ENCODE results near the gene C4orf50. TPM values are rescaled to one million over a fixed set of nuclear protein-coding genes. Genes with fewer than 3 reads are reported as not detected.

The C4orf50 gene
- total RNA-seq, 2 donors from 2014 or later = 0.14 to 0.95 TPM

DNA sequence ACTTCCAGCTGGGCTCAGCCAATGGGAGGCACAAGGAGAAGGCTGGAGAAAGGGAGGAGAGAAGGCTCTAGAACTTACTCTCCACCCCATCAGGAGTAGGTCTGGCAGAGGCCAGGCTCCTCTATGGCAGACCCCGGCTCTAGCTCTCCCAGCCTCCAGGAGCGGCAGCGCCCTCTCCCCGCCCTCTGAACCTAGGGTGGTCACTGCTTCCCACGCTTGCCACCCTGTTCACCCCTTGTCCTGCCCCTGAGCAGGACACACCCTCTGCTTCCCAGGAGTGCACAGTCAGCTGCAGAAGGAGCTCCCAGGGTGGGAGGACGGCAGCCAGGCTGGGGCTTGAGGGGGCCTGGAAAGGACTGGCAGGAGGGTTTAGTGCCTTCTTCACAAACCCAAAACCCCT lies 72.3 kb downstream of the C4orf50 start:
- no peak for DNase-seq
- no peak for ATAC-seq (replicated peaks in 1 of 2)
- H3K4me1 Mint-ChIP-seq (ENCODE audit: low read depth) = no peaks in the 10 kb centered on the region

DNA sequence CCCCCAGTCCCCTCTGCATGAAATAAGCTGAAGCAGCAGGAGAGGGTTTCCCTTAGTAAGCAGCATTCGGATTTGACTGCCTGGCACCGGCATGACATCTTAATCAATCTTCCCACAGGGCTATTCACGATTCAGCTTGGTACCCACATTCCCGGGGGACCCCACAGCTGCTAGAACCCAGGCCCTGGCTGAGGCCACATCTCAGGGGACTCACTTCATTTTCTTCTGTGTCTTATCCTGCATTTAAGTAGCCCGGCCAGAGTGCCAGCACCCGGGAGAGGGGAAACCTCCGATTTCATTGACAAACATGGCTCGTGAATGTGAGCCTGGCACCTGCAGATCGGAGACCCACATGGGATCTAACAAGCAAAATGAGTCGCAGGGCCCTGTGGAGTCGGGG lies 73.1 kb downstream of the C4orf50 start:
- H3K4me1 Mint-ChIP-seq (ENCODE audit: low read depth) = no peaks in the 10 kb centered on the region
- H3K9me3 Mint-ChIP-seq = peaks cover 0 to 4% of the 10 kb centered on the region in 2 donors
- ATAC-seq (replicated peaks in 1 of 2) (no peak), DNase-seq (no peak)
- no peak overlapping the region for H3K27ac Mint-ChIP-seq
- H3K4me3 Mint-ChIP-seq = no peak overlapping the region
- H3K36me3 Mint-ChIP-seq (ENCODE audit: insufficient read depth in 2 of 2) = peaks cover 0 to 1% of the 10 kb centered on the region in 2 donors
- no peaks in the 10 kb centered on the region for H3K27me3 Mint-ChIP-seq (ENCODE audit: low read depth)

More for the DNA sequence above, 72.3 kb downstream of the C4orf50 start:
- Mint-ChIP-seq H3K36me3 (ENCODE audit: insufficient read depth in 2 of 2) (peaks cover 0 to 1% of the 10 kb centered on the region in 2 donors), H3K9me3 (peaks cover 0 to 4% of the 10 kb centered on the region in 2 donors), H3K27me3 (ENCODE audit: low read depth) (no peaks in the 10 kb centered on the region), H3K27ac (no peak overlapping the region), H3K4me3 (no peak overlapping the region)

DNA sequence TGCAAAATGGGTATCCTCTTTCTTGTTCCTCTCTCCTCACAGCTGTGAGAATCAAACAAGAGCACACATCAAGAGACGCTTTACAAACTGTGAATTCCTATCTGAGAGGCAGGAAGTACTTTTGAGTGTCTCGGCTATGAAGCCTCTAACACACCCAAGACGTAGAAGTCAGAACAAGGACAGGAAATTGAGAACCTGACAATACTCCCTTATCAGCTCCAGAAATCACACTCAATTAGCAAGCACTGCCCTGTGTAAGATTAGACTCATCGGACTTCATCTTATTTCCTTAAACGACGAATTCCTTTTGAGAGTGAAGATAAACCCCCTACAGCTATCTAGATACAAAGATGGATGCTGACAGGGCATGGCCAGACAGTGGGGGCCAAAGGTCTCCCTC lies 74.7 kb downstream of the C4orf50 start:
- H3K36me3 Mint-ChIP-seq (ENCODE audit: insufficient read depth in 2 of 2) = peaks cover 0 to 1% of the 10 kb centered on the region in 2 donors
- H3K27me3 Mint-ChIP-seq (ENCODE audit: low read depth) = no peaks in the 10 kb centered on the region
- H3K9me3 Mint-ChIP-seq = peaks cover 0 to 2% of the 10 kb centered on the region in 2 donors
- no peak overlapping the region for H3K4me3 Mint-ChIP-seq
- H3K27ac Mint-ChIP-seq = no peak overlapping the region
- ATAC-seq (replicated peaks in 1 of 2) = no peak
- H3K4me1 Mint-ChIP-seq (ENCODE audit: low read depth) = no peaks in the 10 kb centered on the region
- DNase-seq = no peak

DNA sequence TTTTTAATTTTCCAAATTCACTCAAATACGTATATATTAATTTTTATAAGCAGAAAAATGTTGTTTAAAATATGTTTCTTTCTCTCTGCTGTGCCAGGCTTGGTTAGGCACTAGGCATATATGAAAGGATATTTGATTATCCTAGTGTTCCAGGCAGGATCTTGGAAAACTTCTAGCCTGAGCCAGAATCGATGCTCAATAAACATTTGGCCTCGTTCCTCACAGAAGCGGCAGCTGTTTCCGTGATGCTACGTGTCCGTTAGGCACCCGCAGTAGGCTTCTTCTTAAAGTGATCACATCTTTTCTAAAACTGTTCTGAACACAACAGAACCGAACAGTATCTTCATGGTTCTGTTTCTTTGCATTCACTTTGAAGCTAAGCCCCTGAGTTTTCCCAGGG lies 75.3 kb downstream of the C4orf50 start:
- no peaks in the 10 kb centered on the region for H3K27me3 Mint-ChIP-seq (ENCODE audit: low read depth)
- H3K4me1 Mint-ChIP-seq (ENCODE audit: low read depth) = no peaks in the 10 kb centered on the region
- H3K36me3 Mint-ChIP-seq (ENCODE audit: insufficient read depth in 2 of 2) = peaks cover 0 to 1% of the 10 kb centered on the region in 2 donors
- DNase-seq (no peak), ATAC-seq (replicated peaks in 1 of 2) (no peak)
- peaks cover 0 to 2% of the 10 kb centered on the region in 2 donors for H3K9me3 Mint-ChIP-seq
- no peak overlapping the region for H3K27ac Mint-ChIP-seq
- no peak overlapping the region for H3K4me3 Mint-ChIP-seq

DNA sequence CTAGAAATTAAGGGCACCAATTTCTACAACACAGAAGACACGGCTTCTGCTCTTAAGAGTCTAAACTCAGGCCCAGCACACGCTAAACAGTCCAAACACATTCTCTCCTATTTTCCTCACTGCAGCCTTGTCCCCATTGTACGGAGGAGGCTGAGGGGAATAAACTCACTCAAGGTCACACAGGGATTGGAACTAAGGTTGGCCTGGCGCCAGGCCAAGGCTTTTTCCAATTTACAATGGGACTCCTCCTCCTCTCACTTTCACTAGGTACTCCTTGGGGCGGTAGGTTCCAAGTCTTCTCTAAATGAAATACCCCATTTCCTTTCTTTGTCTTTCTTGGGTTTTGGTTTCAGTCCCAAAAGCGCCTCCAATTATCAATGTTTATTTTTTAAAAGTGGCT lies 76.6 kb downstream of the C4orf50 start:
- Mint-ChIP-seq H3K4me1 (ENCODE audit: low read depth) (no peaks in the 10 kb centered on the region), H3K4me3 (no peak overlapping the region), H3K36me3 (ENCODE audit: insufficient read depth in 2 of 2) (no peaks in the 10 kb centered on the region), H3K9me3 (peaks cover 0 to 2% of the 10 kb centered on the region in 2 donors), H3K27me3 (ENCODE audit: low read depth) (no peaks in the 10 kb centered on the region), H3K27ac (no peak overlapping the region)
- DNase-seq (no peak), ATAC-seq (replicated peaks in 1 of 2) (no peak)

DNA sequence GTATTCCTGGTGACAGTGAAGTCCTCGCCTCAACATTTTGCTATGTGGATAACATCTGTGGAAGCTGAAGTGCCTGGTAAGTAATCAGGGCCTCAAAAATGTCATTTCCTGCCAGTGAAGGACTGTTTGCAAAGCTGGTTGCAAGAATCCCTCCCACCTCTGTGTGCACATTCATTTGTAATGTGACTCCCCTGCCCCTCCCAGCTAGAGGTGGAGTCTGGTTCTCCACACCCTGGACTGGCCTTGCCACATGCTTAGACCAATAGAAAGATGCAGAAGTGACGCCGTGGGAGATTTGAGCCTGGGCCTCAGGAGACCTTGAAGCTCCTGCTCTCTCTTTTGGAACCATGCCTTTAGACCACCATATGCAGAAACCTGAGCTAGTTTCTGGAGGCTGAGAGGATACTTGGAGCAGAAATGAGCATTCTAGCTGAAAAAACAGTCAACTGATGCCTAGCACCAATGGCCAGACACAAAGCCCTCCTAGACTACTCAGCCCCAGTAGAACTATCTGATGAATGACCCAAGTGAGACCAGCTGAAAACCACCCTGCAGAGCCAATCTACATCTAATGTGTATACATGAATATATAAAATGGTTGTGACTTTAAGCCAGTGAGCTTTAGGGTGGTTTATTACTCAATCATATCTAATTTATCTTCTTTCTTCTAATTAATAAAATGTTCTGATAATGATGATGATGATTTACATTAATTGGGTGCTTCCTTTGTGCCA lies 77.6 kb downstream of the C4orf50 start:
- Mint-ChIP-seq H3K36me3 (ENCODE audit: insufficient read depth in 2 of 2) (no peaks in the 10 kb centered on the region), H3K4me3 (no peak overlapping the region), H3K9me3 (peaks cover 0 to 2% of the 10 kb centered on the region in 2 donors), H3K27ac (no peak overlapping the region), H3K27me3 (ENCODE audit: low read depth) (no peaks in the 10 kb centered on the region), H3K4me1 (ENCODE audit: low read depth) (no peaks in the 10 kb centered on the region)
- no peak for DNase-seq
- no peak for ATAC-seq (replicated peaks in 1 of 2)

DNA sequence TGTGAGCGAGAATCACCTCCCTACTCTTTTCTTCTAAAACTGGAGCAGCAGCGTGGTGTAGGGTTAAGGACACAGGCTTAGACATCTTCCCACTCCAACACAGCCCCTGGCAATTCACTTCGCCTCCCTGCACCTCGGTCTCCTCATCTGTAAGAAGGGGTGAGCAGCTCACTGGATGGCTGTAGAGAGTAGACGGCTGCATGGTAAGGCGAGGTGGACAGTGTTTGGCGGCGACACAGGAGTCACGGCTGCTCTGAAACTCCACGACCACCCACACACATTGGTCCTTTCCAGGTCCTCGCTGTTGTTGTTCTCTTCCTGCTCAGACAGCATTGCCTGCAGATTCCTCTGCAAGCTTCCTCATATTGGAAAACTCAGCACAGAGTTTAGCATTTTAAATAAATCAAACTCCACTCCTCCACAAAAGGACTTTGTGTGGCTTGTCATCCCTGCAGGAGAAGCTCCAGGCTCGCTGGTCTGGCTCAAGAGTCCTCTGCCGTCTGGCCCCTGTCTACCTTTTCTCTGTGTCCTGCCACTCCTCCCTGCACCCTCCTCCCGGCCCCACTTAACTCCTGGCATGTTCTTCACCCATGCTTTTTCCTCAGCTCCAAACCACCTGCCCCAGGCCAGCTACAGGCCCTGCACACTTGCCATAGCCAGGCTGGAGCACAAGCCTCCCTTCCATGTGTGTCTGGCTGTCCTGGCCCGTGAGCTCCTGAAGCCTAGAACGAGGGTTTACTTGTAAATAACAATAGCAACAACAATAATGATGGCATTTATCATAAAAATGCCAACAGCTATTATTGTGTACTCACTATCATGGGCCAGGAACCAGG lies 84.0 kb downstream of the C4orf50 start:
- no peaks in the 10 kb centered on the region for H3K9me3 Mint-ChIP-seq
- no peak overlapping the region for H3K27ac Mint-ChIP-seq
- H3K36me3 Mint-ChIP-seq (ENCODE audit: insufficient read depth in 2 of 2) = no peaks in the 10 kb centered on the region
- DNase-seq (no peak), ATAC-seq (replicated peaks in 1 of 2) (no peak)
- no peaks in the 10 kb centered on the region for H3K4me1 Mint-ChIP-seq (ENCODE audit: low read depth)
- H3K27me3 Mint-ChIP-seq (ENCODE audit: low read depth) = peaks cover 11% of the 10 kb centered on the region
- H3K4me3 Mint-ChIP-seq = no peak overlapping the region

DNA sequence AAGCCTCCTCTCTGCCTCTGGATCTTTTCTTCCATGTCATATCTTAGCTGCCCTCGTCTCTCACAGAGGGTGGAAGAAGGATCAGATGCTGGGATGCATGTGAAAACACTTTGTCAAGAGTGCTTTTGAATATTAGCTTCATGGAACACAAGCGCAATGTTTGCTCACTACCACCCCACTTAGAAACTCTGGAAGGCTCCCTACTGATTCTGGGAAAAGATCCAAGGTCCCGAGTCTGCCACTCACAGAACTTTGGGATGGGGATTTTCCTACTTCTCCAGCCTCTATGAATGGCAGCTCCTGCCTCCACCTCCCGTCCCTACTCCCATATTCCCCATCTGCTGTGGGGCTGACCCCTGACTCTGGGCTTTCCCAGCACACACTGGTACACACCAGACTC lies 85.1 kb downstream of the C4orf50 start:
- ATAC-seq (replicated peaks in 1 of 2) = no peak
- Mint-ChIP-seq H3K27me3 (ENCODE audit: low read depth) (peaks cover 11% of the 10 kb centered on the region), H3K9me3 (no peaks in the 10 kb centered on the region), H3K36me3 (ENCODE audit: insufficient read depth in 2 of 2) (no peaks in the 10 kb centered on the region), H3K27ac (no peak overlapping the region), H3K4me3 (no peak overlapping the region), H3K4me1 (ENCODE audit: low read depth) (no peaks in the 10 kb centered on the region)
- no peak for DNase-seq

DNA sequence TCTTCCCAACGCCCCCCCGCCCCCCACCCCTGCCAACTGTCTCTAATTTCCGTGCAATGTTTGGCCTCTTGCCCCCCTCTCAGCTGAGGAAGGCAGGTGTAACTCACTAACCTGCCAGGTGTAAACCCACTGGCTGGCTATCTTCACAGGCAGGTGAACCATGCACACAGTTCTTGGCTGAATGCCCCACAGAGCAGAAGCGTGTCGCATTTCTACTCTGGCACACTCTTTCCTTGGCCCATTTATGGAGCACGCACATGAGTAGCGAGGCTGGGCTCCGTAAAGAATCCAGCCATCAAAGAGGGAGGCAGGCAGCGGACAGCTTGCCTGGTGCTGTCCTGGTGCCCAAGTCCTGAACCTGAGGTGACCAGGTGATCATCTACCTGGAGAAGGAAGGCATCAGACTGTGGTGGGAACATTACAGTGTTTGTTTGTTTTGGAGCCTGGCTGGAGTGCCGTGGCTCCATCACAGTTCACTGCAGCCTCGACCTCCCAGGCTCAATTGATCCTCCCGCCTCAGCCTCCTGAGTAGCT lies 86.1 kb downstream of the C4orf50 start:
- Mint-ChIP-seq H3K4me1 (ENCODE audit: low read depth) (no peaks in the 10 kb centered on the region), H3K4me3 (no peak overlapping the region), H3K27me3 (ENCODE audit: low read depth) (peaks cover 11% of the 10 kb centered on the region), H3K27ac (no peak overlapping the region), H3K9me3 (no peaks in the 10 kb centered on the region), H3K36me3 (ENCODE audit: insufficient read depth in 2 of 2) (no peaks in the 10 kb centered on the region)
- DNase-seq (no peak), ATAC-seq (replicated peaks in 1 of 2) (no peak)

DNA sequence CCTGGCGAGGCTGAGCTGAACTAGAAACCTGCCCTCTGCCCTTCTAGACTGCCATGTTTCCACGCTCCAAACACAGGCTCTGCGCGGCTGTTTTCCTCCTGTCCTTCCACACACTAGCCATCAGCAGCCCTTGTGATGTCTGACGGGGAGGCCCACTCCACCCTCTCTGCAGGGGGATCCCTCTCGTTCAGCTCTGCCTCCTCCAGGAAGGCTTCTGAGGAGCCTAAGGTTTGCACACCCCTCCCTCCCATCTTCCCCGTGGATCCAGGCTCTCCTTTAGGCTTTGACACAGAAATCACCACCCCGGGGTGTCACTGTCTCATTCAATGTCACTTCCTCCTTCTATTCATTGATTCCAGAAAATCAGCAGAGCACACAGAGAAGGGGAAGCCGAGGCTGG lies 86.7 kb downstream of the C4orf50 start:
- no peaks in the 10 kb centered on the region for H3K9me3 Mint-ChIP-seq
- DNase-seq (no peak), ATAC-seq (replicated peaks in 1 of 2) (no peak)
- no peak overlapping the region for H3K27ac Mint-ChIP-seq
- H3K4me3 Mint-ChIP-seq = no peak overlapping the region
- H3K4me1 Mint-ChIP-seq (ENCODE audit: low read depth) = no peaks in the 10 kb centered on the region
- H3K36me3 Mint-ChIP-seq (ENCODE audit: insufficient read depth in 2 of 2) = no peaks in the 10 kb centered on the region
- H3K27me3 Mint-ChIP-seq (ENCODE audit: low read depth) = peaks cover 11% of the 10 kb centered on the region

DNA sequence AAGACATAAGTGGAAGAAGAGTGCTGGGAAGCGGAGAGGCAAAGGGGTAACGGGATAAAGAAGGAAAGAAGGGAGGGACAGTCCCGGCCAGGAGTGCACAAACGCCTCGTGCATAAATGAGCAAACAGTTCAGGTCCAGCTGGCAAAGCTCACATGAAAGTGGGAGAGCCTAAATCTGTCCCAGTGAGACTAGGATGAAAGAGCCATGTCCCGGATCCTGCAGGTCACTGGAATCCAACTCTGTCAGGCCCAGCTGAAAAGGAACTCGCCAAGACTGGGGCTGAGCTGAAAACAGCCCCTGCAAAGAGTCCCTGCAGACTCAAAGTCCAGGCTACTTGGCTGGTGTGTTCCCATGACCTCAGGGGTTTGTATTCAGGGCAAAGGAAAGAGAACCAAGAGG lies 87.4 kb downstream of the C4orf50 start:
- no peak for ATAC-seq (replicated peaks in 1 of 2)
- Mint-ChIP-seq H3K4me1 (ENCODE audit: low read depth) (no peaks in the 10 kb centered on the region), H3K27ac (no peak overlapping the region), H3K4me3 (no peak overlapping the region), H3K9me3 (no peaks in the 10 kb centered on the region), H3K27me3 (ENCODE audit: low read depth) (peaks cover 11% of the 10 kb centered on the region), H3K36me3 (ENCODE audit: insufficient read depth in 2 of 2) (no peaks in the 10 kb centered on the region)
- no peak for DNase-seq

DNA sequence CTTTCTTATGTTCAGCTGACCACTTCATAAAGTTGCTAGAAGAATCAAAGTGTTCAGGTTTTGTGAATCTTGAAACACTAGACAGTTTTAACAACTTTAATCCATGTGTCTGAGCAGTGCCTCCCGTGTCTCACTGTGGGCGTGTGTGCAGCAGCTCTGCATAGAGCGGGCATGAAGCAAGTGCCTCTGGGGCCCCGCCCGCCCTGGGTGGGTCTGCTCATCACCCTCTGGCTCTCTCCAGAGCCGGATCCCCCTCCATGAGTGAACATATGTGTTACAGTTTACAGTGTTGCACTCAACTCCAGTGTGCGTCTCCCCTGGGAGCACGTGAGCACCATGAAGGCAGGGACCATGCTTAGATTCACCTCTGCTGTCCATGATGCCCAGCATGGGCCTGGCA lies 87.8 kb downstream of the C4orf50 start:
- no peak overlapping the region for H3K27ac Mint-ChIP-seq
- peaks cover 11% of the 10 kb centered on the region for H3K27me3 Mint-ChIP-seq (ENCODE audit: low read depth)
- no peak for ATAC-seq (replicated peaks in 1 of 2)

DNA sequence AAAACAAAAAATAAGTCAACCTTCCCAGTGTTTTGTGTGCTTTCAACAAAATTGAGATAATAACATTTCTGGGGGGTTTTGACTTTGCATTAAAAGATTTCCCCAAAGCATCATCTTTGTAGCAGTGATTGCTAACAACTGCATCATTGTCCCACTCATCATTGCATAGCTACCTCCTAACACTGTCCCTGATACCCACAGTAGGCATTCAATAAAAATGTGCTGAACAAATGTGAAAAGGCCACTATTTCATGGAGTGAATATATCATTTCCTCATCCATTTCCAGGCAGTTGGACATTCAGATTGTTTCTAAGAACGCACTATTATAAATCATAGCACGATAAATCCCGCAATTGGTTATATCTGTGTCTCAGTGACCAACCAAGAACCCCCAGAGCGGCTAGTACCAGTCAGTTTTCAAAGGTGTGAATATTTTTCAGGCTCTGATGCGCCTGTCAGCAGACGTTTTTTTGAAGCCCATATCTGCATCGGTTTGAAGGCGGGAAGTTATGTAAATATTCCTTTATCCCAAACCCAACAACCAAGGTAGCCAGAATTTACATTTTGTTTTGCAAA lies 89.3 kb downstream of the C4orf50 start:
- Mint-ChIP-seq H3K9me3 (no peaks in the 10 kb centered on the region), H3K4me1 (ENCODE audit: low read depth) (no peaks in the 10 kb centered on the region)
- no peak for DNase-seq

More for the DNA sequence above, 87.8 kb downstream of the C4orf50 start:
- DNase-seq = no peak
- H3K36me3 Mint-ChIP-seq (ENCODE audit: insufficient read depth in 2 of 2) = no peaks in the 10 kb centered on the region
- H3K9me3 Mint-ChIP-seq = no peaks in the 10 kb centered on the region
- H3K4me1 Mint-ChIP-seq (ENCODE audit: low read depth) = no peaks in the 10 kb centered on the region
- H3K4me3 Mint-ChIP-seq = no peak overlapping the region

More for the DNA sequence above, 89.3 kb downstream of the C4orf50 start:
- H3K4me3 Mint-ChIP-seq = no peak overlapping the region
- no peaks in the 10 kb centered on the region for H3K36me3 Mint-ChIP-seq (ENCODE audit: insufficient read depth in 2 of 2)
- no peak for ATAC-seq (replicated peaks in 1 of 2)
- H3K27ac Mint-ChIP-seq = no peak overlapping the region
- H3K27me3 Mint-ChIP-seq (ENCODE audit: low read depth) = peaks cover 11% of the 10 kb centered on the region

Data from activated T-cell treated with anti-CD3 and anti-CD28 coated beads, Interleukin-2, amount 50 U/mL, for 72 hours (primary cell).